H9 (cell line): ENCODE results near the gene NAA50. TPM values are rescaled to one million over a fixed set of nuclear protein-coding genes. Genes with fewer than 3 reads are reported as not detected.

Experiments
- DNase-seq: peaks from one replicate; pipeline ENCODE4 v3.0.0-alpha.2; 2017
- H2AFZ ChIP-seq: one replicate; pipeline ENCODE4 v1.6.1; 2013; ENCODE audit warnings: mild to moderate bottlenecking, low read length, control low read depth, moderate library complexity
- H2AK5ac ChIP-seq: 2 replicates; pipeline ENCODE4 v1.6.1; 2013; ENCODE audit warnings: low read length, control low read depth, mixed read lengths; ENCODE audit not compliant: insufficient read length
- H2BK120ac ChIP-seq: one replicate; pipeline ENCODE4 v1.6.1; 2013; ENCODE audit warnings: low read depth, mild to moderate bottlenecking, low read length, control low read depth, inconsistent platforms; ENCODE audit not compliant: poor library complexity, severe bottlenecking
- H2BK12ac ChIP-seq: 2 replicates; pipeline ENCODE4 v1.6.1; 2013; ENCODE audit warnings: low read length, control low read depth, mixed read lengths, low read depth; ENCODE audit not compliant: insufficient read length
- H2BK15ac ChIP-seq: 2 replicates; pipeline ENCODE4 v1.6.1; 2013; ENCODE audit warnings: low read depth, low read length, control low read depth
- H2BK20ac ChIP-seq: one replicate; pipeline ENCODE4 v1.6.1; 2013; ENCODE audit warnings: low read depth, mild to moderate bottlenecking, low read length, control low read depth, inconsistent platforms; ENCODE audit not compliant: poor library complexity, severe bottlenecking
- H2BK5ac ChIP-seq: 2 replicates; pipeline ENCODE4 v1.6.1; 2013; ENCODE audit warnings: low read length, control low read depth, mixed read lengths; ENCODE audit not compliant: insufficient read length
- H3K14ac ChIP-seq: 2 replicates; pipeline ENCODE4 v1.6.1; 2013; ENCODE audit warnings: low read length, control low read depth; ENCODE audit not compliant: insufficient read depth
- H3K18ac ChIP-seq: 2 replicates; pipeline ENCODE4 v1.6.1; 2013; ENCODE audit warnings: low read depth, mild to moderate bottlenecking, mixed read lengths, low read length, control low read depth; ENCODE audit not compliant: insufficient read length
- H3K23ac ChIP-seq: 2 replicates; pipeline ENCODE4 v1.6.1; 2013; ENCODE audit warnings: low read length, control low read depth, mixed read lengths, low read depth; ENCODE audit not compliant: insufficient read length
- H3K23me2 ChIP-seq: 2 replicates; pipeline ENCODE4 v1.6.1; 2013; ENCODE audit warnings: low read depth, mild to moderate bottlenecking, mixed read lengths, low read length, control low read depth; ENCODE audit not compliant: insufficient read length, poor library complexity, severe bottlenecking
- H3K27ac ChIP-seq: 2 replicates; pipeline ENCODE4 v1.5.1; 2013; ENCODE audit warnings: low read length, control low read depth, mixed read lengths, low read depth; ENCODE audit not compliant: insufficient read length
- H3K27me3 ChIP-seq: 2 replicates; pipeline ENCODE4 v1.6.1; 2013; ENCODE audit warnings: low read length, control low read depth, inconsistent platforms; ENCODE audit not compliant: insufficient read depth
- H3K4ac ChIP-seq: 2 replicates; pipeline ENCODE4 v1.6.1; 2013; ENCODE audit warnings: low read depth, mild to moderate bottlenecking, control low read depth, inconsistent platforms, low read length, moderate library complexity
- H3K4me1 ChIP-seq: 2 replicates; pipeline ENCODE4 v1.6.1; 2013; ENCODE audit warnings: low read length, control low read depth, inconsistent platforms; ENCODE audit not compliant: insufficient read depth
- H3K4me2 ChIP-seq: 2 replicates; pipeline ENCODE4 v1.6.1; 2013; ENCODE audit warnings: low read length, control low read depth, mixed read lengths; ENCODE audit not compliant: insufficient read length, insufficient read depth
- H3K56ac ChIP-seq: 2 replicates; pipeline ENCODE4 v1.6.1; 2013; ENCODE audit warnings: low read depth, mild to moderate bottlenecking, mixed read lengths, low read length, control low read depth; ENCODE audit not compliant: insufficient read length
- H3K79me1 ChIP-seq: 2 replicates; pipeline ENCODE4 v1.6.1; 2013; ENCODE audit warnings: low read depth, mild to moderate bottlenecking, moderate library complexity, low read length, control low read depth, inconsistent platforms; ENCODE audit not compliant: insufficient read depth, poor library complexity, severe bottlenecking
- H3K79me2 ChIP-seq: 2 replicates; pipeline ENCODE4 v1.6.1; 2013; ENCODE audit warnings: low read length, control low read depth, inconsistent platforms; ENCODE audit not compliant: insufficient read depth
- H3K9ac ChIP-seq: 2 replicates; pipeline ENCODE4 v1.6.1; 2013; ENCODE audit warnings: low read length, control low read depth, mixed read lengths; ENCODE audit not compliant: insufficient read length; ENCODE audit errors: extremely low read depth
- H3K9me3 ChIP-seq: one replicate; pipeline ENCODE4 v1.6.1; 2013; ENCODE audit warnings: low read depth, low read length, inconsistent platforms; ENCODE audit not compliant: control insufficient read depth
- H3T11ph ChIP-seq: one replicate; pipeline ENCODE4 v1.6.1; 2013; ENCODE audit warnings: mild to moderate bottlenecking, low read length, control low read depth, inconsistent platforms
- H4K20me1 ChIP-seq: one replicate; pipeline ENCODE4 v1.6.1; 2013; ENCODE audit not compliant: control insufficient read depth, insufficient read length, insufficient read depth
- H4K5ac ChIP-seq: 2 replicates; pipeline ENCODE4 v1.6.1; 2013; ENCODE audit warnings: low read depth, mild to moderate bottlenecking, mixed read lengths, low read length, control low read depth; ENCODE audit not compliant: insufficient read length
- H4K8ac ChIP-seq: replicated peaks from 2 replicates; pipeline ENCODE4 v1.6.1; 2013; ENCODE audit warnings: low read length, control low read depth, mixed read lengths, low read depth; ENCODE audit not compliant: insufficient read length
- H4K91ac ChIP-seq: 2 replicates; pipeline ENCODE4 v1.6.1; 2013; ENCODE audit warnings: low read depth, mild to moderate bottlenecking, moderate library complexity, mixed read lengths, low read length, control low read depth; ENCODE audit not compliant: insufficient read length
- H3K27ac Mint-ChIP-seq, 3 experiments: 2 replicates in 2 of 3; 3 replicates in 1 of 3; pipeline ENCODE4 v1.8.0; 2020 to 2021; ENCODE audit warnings: mixed read lengths in 3 of 3, mild to moderate bottlenecking in 1 of 3, moderate library complexity in 1 of 3
- H3K27me3 Mint-ChIP-seq: 2 replicates; pipeline ENCODE4 v1.8.0; 2021; ENCODE audit warnings: low read depth, mild to moderate bottlenecking, moderate library complexity, mixed read lengths
- H3K36me3 Mint-ChIP-seq, 3 experiments: 2 replicates in 2 of 3; 3 replicates in 1 of 3; pipeline ENCODE4 v1.8.0; 2020 to 2021; ENCODE audit warnings: low read depth in 3 of 3, mixed read lengths in 3 of 3; ENCODE audit not compliant: insufficient read depth in 1 of 3
- H3K4me1 Mint-ChIP-seq, 2 experiments: 2 replicates each; pipeline ENCODE4 v1.8.0; 2020; ENCODE audit warnings: mixed read lengths in 2 of 2
- H3K4me3 Mint-ChIP-seq, 2 experiments: 2 replicates in 1 of 2; 3 replicates in 1 of 2; pipeline ENCODE4 v1.8.0; 2020 to 2021; ENCODE audit warnings: mild to moderate bottlenecking in 2 of 2, mixed read lengths in 2 of 2, moderate library complexity in 1 of 2
- H3K9me3 Mint-ChIP-seq, 2 experiments: 2 replicates in 1 of 2; 3 replicates in 1 of 2; pipeline ENCODE4 v1.8.0; 2020; ENCODE audit warnings: mild to moderate bottlenecking in 2 of 2, mixed read lengths in 2 of 2, moderate library complexity in 1 of 2
- WGBS: extraction: QIAGEN DNeasy Blood & Tissue Kit; methylation state at CpG from one replicate; pipeline ENCODE4 v1.1.7; 2013; ENCODE audit warnings: missing lambda C conversion rate, low lambda C conversion rate, mixed read lengths; ENCODE audit not compliant: insufficient read length; ENCODE audit errors: extremely low coverage; 5-methylcytosine and 5-hydroxymethylcytosine counted together
- total RNA-seq: library from RNA; stranded (reverse); gene quantifications from 2 replicates; pipeline ENCODE4 v1.2.1, GENCODE V29; 2021
- TF ChIP-seq, protein P1 (sequence below): fragments of 200-600 bp; sonication (generic); conservative IDR thresholded peaks from 3 replicates; pipeline ENCODE4 v1.8.0; 2021; ENCODE audit warnings: antibody characterized with exemption, mild to moderate bottlenecking

NAA50 gene
- total RNA-seq, 1 experiment from 2014 or later, result 216 TPM

DNA sequence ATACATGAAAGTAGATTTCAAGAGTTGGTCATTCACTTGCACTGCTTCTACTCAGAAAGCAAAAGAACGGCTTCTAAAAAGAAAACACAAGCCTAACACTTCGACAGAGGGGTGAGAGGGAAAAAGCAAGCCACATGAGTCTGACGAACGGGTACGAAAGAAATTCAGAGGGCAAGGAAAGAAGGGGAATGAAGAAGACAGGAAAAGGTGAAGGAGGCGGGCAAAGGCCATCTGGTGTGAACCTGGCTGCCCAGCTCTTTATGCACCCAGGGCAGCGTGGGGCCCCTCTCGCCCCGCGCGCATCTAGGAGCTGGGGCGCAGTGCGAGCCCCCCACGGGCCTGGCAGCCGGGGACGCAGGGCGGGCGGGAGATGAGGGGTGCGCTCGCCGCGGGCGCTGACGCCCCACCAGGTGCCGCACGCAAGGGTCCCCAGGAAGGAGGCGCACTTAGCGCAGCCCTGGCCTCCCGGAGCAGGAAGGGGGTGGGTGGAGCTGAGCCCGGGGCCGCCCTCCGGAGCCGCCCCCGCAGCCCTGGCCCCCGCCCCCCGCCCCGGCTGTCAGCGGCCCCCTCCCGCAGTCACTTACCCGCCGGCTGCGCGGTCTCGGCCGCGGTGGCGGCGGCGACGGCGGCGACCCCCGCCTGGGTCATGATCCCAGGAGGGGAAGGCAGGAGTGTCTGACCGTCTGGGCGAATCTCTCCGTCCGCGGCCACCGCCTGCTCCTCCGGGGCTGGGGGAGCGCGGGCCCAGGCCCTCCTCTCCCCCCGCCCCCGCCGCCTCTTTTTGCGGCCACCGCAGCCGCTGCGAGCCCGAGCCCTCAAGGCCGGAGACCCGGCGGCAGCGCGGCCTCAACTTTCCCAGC, 50.0 kb downstream of the NAA50 start, which contains the start of gene USF3:
Gene USF3 (minus strand): TSS at position 857 of the 860 bp plus-strand sequence. CDS start 21,764 bp downstream, outside the sequence.
- DNase-seq, result peak; percentile 75
- Histone ChIP-seq H2BK12ac (no peak within 1 kb of the TSS), H3K79me1 (no peaks in the 10 kb centered on the region), H3K56ac (no peak within 1 kb of the TSS), H4K5ac (no peak within 1 kb of the TSS), H4K8ac (no peak within 1 kb of the TSS), H2BK120ac (no peak within 1 kb of the TSS), H4K20me1 (no peaks in the 10 kb centered on the region), H3T11ph (no peak within 1 kb of the TSS), H2BK15ac (no peak within 1 kb of the TSS), H3K27ac (no peak within 1 kb of the TSS), H3K14ac (no peak within 1 kb of the TSS), H3K4ac (no peak within 1 kb of the TSS), H2AFZ (peak within 1 kb of the TSS; percentile 95), H3K9me3 (no peaks in the 10 kb centered on the region), H4K91ac (no peak within 1 kb of the TSS), H2BK20ac (no peak within 1 kb of the TSS), H3K18ac (no peak within 1 kb of the TSS), H3K4me2 (peak within 1 kb of the TSS; percentile 94), H3K27me3 (no peaks in the 10 kb centered on the region), H3K79me2 (peaks cover 2% of the 10 kb centered on the region; the same call in 1 of the 2 replicates), H2AK5ac (no peak within 1 kb of the TSS), H3K23ac (no peak within 1 kb of the TSS), H3K23me2 (peaks cover 6% of the 10 kb centered on the region), H2BK5ac (no peak within 1 kb of the TSS), H3K9ac (peak within 1 kb of the TSS; percentile 81), H3K4me1 (no peaks in the 10 kb centered on the region)
- no CpG with 5 or more reads among the region's 75 CpGs for WGBS
- Mint-ChIP-seq H3K4me1 (peaks cover 12% of the 10 kb centered on the region in 2 experiments), H3K27ac (peak within 1 kb of the TSS; percentile 98 to 99 (median 98)), H3K27me3 (no peaks in the 10 kb centered on the region), H3K36me3 (peaks cover 0 to 1% (median 0%) of the 10 kb centered on the region in 3 experiments; a peak in 2 of 7 replicates), H3K4me3 (peak within 1 kb of the TSS; percentile 97 to 99), H3K9me3 (no peaks in the 10 kb centered on the region)
- TF ChIP-seq, protein P1, sequence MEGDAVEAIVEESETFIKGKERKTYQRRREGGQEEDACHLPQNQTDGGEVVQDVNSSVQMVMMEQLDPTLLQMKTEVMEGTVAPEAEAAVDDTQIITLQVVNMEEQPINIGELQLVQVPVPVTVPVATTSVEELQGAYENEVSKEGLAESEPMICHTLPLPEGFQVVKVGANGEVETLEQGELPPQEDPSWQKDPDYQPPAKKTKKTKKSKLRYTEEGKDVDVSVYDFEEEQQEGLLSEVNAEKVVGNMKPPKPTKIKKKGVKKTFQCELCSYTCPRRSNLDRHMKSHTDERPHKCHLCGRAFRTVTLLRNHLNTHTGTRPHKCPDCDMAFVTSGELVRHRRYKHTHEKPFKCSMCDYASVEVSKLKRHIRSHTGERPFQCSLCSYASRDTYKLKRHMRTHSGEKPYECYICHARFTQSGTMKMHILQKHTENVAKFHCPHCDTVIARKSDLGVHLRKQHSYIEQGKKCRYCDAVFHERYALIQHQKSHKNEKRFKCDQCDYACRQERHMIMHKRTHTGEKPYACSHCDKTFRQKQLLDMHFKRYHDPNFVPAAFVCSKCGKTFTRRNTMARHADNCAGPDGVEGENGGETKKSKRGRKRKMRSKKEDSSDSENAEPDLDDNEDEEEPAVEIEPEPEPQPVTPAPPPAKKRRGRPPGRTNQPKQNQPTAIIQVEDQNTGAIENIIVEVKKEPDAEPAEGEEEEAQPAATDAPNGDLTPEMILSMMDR, result no peak
